Measurements from ENCODE around the gene TFCP2L1. TPM values are rescaled to one million over a fixed set of nuclear protein-coding genes. Genes with fewer than 3 reads are reported as not detected.

The TFCP2L1 gene
- total RNA-seq, 2 donors from 2014 or later = 1.1 to 3.4 TPM

- H3K9me3 ChIP-seq = no peaks in the 10 kb centered on the region
- ATAC-seq (ENCODE audit: insufficient number of reproducible peaks, low FRiP score, low read depth) = no peak
- TF ChIP-seq, protein P1, sequence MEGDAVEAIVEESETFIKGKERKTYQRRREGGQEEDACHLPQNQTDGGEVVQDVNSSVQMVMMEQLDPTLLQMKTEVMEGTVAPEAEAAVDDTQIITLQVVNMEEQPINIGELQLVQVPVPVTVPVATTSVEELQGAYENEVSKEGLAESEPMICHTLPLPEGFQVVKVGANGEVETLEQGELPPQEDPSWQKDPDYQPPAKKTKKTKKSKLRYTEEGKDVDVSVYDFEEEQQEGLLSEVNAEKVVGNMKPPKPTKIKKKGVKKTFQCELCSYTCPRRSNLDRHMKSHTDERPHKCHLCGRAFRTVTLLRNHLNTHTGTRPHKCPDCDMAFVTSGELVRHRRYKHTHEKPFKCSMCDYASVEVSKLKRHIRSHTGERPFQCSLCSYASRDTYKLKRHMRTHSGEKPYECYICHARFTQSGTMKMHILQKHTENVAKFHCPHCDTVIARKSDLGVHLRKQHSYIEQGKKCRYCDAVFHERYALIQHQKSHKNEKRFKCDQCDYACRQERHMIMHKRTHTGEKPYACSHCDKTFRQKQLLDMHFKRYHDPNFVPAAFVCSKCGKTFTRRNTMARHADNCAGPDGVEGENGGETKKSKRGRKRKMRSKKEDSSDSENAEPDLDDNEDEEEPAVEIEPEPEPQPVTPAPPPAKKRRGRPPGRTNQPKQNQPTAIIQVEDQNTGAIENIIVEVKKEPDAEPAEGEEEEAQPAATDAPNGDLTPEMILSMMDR (IDR thresholded peaks at IDR 0.05) = no peak
- no peak overlapping the region for H3K4me3 ChIP-seq
- DNase-seq (ENCODE audit: low spot score) = no peak
- no peaks in the 10 kb centered on the region for H3K4me1 ChIP-seq (ENCODE audit: control insufficient read depth in 1 of 2, low read depth in 2 of 2)
- no peaks in the 10 kb centered on the region for H3K27me3 ChIP-seq (replicated peaks; ENCODE audit: insufficient read depth)
- H3K36me3 ChIP-seq = no peaks in the 10 kb centered on the region
- H3K27ac ChIP-seq = no peak overlapping the region
Measured at GRCh38 chr2:121185111-121185510, 99.9 kb downstream of the TFCP2L1 start.

DNA sequence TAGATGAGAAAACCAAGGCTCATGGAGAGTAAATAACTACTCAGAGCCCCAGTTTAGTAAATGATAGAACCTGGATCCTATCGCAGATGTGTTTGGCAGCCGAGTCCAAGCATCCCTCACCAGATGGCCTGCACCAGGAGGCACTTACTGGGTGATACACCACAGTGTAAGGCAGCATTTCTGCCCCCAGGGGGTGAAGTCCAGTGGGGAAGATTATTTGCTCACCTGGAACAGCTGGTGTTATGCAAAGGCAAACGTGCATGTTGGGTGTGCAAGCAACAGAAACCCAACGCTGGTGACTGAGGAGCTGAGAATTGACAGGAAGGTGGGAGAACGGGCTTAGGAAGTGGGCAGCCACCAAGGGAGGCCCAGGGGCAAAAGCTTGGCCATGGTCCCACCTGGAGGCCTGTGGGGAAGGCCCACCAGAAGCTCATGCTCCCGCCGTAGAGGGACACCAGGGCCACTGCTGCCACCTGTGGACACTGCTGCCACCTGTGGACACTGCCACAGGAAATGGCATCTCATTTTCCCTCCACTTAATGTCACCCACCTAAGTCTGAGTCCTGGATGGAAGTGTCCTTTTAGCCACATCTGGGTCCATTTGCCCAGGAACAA is 100.6 kb downstream of the TFCP2L1 start:
- H3K27ac ChIP-seq = no peak overlapping the region
- H3K36me3 ChIP-seq = no peaks in the 10 kb centered on the region
- ATAC-seq (ENCODE audit: insufficient number of reproducible peaks, low FRiP score, low read depth) (no peak), DNase-seq (ENCODE audit: low spot score) (no peak)
- no peaks in the 10 kb centered on the region for H3K27me3 ChIP-seq (replicated peaks; ENCODE audit: insufficient read depth)
- no peak overlapping the region for H3K4me3 ChIP-seq
- TF ChIP-seq, protein P1 (IDR thresholded peaks at IDR 0.05) = no peak
- no peaks in the 10 kb centered on the region for H3K4me1 ChIP-seq (ENCODE audit: control insufficient read depth in 1 of 2, low read depth in 2 of 2)
- H3K9me3 ChIP-seq = no peaks in the 10 kb centered on the region

DNA sequence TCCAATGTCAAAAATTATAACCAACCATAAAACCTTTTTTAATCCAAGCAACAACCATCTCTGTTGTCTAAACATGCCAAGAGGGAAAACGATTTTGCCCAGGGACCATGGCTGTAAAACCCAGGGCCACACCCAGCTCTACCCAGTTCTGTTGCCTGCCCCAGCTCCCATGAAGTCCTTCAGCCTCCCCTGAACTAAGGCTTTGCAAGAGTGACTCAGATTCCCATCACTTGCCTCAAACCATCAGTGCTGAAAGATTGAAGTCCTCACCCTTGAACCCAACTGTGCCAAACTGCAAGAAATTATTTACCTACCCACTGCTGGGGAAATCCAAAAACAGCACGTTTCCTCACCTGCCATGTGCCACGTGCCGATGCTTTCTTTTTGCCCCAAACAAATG is 102.5 kb downstream of the TFCP2L1 start:
- H3K27ac ChIP-seq = no peak overlapping the region
- no peak for DNase-seq (ENCODE audit: low spot score)
- no peak overlapping the region for H3K4me3 ChIP-seq
- H3K4me1 ChIP-seq (ENCODE audit: control insufficient read depth in 1 of 2, low read depth in 2 of 2) = no peaks in the 10 kb centered on the region
- no peaks in the 10 kb centered on the region for H3K36me3 ChIP-seq
- H3K27me3 ChIP-seq (replicated peaks; ENCODE audit: insufficient read depth) = no peaks in the 10 kb centered on the region
- H3K9me3 ChIP-seq = no peaks in the 10 kb centered on the region
- no peak for ATAC-seq (ENCODE audit: insufficient number of reproducible peaks, low FRiP score, low read depth)
- TF ChIP-seq, protein P1 (IDR thresholded peaks at IDR 0.05) = no peak

DNA sequence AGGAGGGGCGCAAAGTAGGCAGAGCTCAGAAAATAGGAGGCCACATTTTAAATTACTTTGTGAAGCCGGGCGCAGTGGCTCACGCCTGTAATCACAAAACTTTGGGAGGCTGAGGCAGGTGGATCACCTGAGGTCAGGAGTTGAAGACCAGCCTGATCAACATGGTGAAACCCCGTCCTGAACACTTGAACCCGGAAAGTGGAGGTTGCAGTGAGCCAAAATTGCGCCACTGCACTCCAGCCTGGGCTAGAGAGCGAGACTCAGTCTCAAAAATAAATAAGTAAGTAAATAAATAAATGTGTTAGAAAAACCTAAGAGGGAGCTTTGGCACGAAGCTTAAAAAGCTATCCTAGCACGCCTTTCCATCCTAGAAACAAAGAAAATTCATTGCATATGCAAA is 105.5 kb downstream of the TFCP2L1 start:
- ATAC-seq (ENCODE audit: insufficient number of reproducible peaks, low FRiP score, low read depth) (no peak), DNase-seq (ENCODE audit: low spot score) (no peak)
- TF ChIP-seq, protein P1 (IDR thresholded peaks at IDR 0.05) = no peak
- no peaks in the 10 kb centered on the region for H3K4me1 ChIP-seq (ENCODE audit: control insufficient read depth in 1 of 2, low read depth in 2 of 2)
- H3K9me3 ChIP-seq = no peaks in the 10 kb centered on the region
- no peak overlapping the region for H3K27ac ChIP-seq
- no peaks in the 10 kb centered on the region for H3K36me3 ChIP-seq
- no peaks in the 10 kb centered on the region for H3K27me3 ChIP-seq (replicated peaks; ENCODE audit: insufficient read depth)
- no peak overlapping the region for H3K4me3 ChIP-seq

DNA sequence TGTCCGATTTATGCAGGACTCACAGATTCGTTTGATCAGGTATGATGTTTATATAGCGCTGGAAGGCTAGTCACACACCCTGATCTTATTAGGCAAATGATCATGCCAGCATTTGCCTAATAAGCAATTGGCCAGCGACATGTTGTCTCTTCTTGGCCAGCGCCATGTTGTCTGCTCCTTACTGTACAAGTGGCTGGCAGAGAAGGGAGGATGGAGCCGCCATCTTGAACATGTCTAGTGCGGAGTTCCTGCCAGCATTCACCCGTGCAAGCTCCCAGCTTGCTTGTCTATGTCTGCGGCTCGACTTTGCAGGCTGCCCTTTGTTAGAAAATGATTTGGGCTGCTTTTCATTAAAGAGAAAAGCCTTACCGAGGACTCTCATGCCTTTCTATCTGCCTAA is 106.3 kb downstream of the TFCP2L1 start:
- H3K27ac ChIP-seq = no peak overlapping the region
- H3K9me3 ChIP-seq = no peaks in the 10 kb centered on the region
- TF ChIP-seq, protein P1 (IDR thresholded peaks at IDR 0.05) = no peak
- H3K4me1 ChIP-seq (ENCODE audit: control insufficient read depth in 1 of 2, low read depth in 2 of 2) = no peaks in the 10 kb centered on the region
- no peak for DNase-seq (ENCODE audit: low spot score)
- no peak overlapping the region for H3K4me3 ChIP-seq
- no peaks in the 10 kb centered on the region for H3K27me3 ChIP-seq (replicated peaks; ENCODE audit: insufficient read depth)
- no peak for ATAC-seq (ENCODE audit: insufficient number of reproducible peaks, low FRiP score, low read depth)
- H3K36me3 ChIP-seq = no peaks in the 10 kb centered on the region

Data from thoracic aorta (tissue), 2 donors.